HEK293 (cell line): ENCODE results near the gene ITGA2.
A peak's percentile ranks its signal among the peaks of the same experiment; 100 is the strongest.

ENCODE experiments used
- GLI2 ChIP-seq: fragments of 450-650 bp; formaldehyde crosslinking; IDR thresholded peaks from 2 replicates; pipeline ENCODE4; 2017; ENCODE audit warnings: missing biosample characterization, missing genetic modification characterization, low read depth, borderline replicate concordance
- HOXD13 ChIP-seq: sonication (generic); formaldehyde crosslinking; IDR thresholded peaks from 2 replicates; pipeline ENCODE4 v1.8.0; 2022; ENCODE audit warnings: missing genetic modification reagents, borderline replicate concordance
- MZF1 ChIP-seq: fragments of 450-650 bp; formaldehyde crosslinking; IDR thresholded peaks from 2 replicates; pipeline ENCODE4 v1.5.1; 2017; ENCODE audit warnings: missing biosample characterization, missing genetic modification characterization, borderline replicate concordance
- SP7 ChIP-seq: fragments of 450-650 bp; formaldehyde crosslinking; IDR thresholded peaks from 2 replicates; pipeline ENCODE4 v1.5.1; 2016; ENCODE audit warnings: missing biosample characterization, missing genetic modification characterization
- WT1 ChIP-seq: fragments of 450-650 bp; formaldehyde crosslinking; IDR thresholded peaks from 2 replicates; pipeline ENCODE4 v1.5.1; 2016; ENCODE audit warnings: missing biosample characterization, missing genetic modification characterization
- ZEB2 ChIP-seq: fragments of 450-650 bp; formaldehyde crosslinking; IDR thresholded peaks from 2 replicates; pipeline ENCODE4 v1.5.1; 2016; ENCODE audit warnings: missing biosample characterization, missing genetic modification characterization
- ZNF157 ChIP-seq: fragments of 450-650 bp; formaldehyde crosslinking; IDR thresholded peaks from 2 replicates; pipeline ENCODE4 v1.5.1; 2016; ENCODE audit warnings: missing biosample characterization, missing genetic modification characterization
- ZNF302 ChIP-seq: fragments of 450-650 bp; formaldehyde crosslinking; IDR thresholded peaks from 2 replicates; pipeline ENCODE4 v1.5.1; 2016; ENCODE audit warnings: missing biosample characterization, missing genetic modification characterization, low read depth
- ZNF391 ChIP-seq: fragments of 450-650 bp; formaldehyde crosslinking; IDR thresholded peaks from 2 replicates; pipeline ENCODE4 v1.5.1; 2016; ENCODE audit warnings: low read depth, missing biosample characterization, missing genetic modification characterization, borderline replicate concordance
- ZNF416 ChIP-seq: fragments of 450-650 bp; formaldehyde crosslinking; IDR thresholded peaks from 2 replicates; pipeline ENCODE4 v1.5.1; 2016; ENCODE audit warnings: missing biosample characterization, missing genetic modification characterization
- ZNF501 ChIP-seq: fragments of 450-650 bp; formaldehyde crosslinking; IDR thresholded peaks from 2 replicates; pipeline ENCODE4 v1.5.1; 2016; ENCODE audit warnings: missing biosample characterization, missing genetic modification characterization
- ZNF521 ChIP-seq: fragments of 450-650 bp; formaldehyde crosslinking; IDR thresholded peaks from 2 replicates; pipeline ENCODE4 v1.5.1; 2017; ENCODE audit warnings: missing biosample characterization, mild to moderate bottlenecking, missing genetic modification characterization
- ZNF621 ChIP-seq: fragments of 450-650 bp; formaldehyde crosslinking; IDR thresholded peaks from 2 replicates; pipeline ENCODE4 v1.5.1; 2017; ENCODE audit warnings: missing biosample characterization, missing genetic modification characterization
- ZNF658 ChIP-seq: fragments of 450-650 bp; formaldehyde crosslinking; IDR thresholded peaks from 2 replicates; pipeline ENCODE4; 2016; ENCODE audit warnings: missing biosample characterization, missing genetic modification characterization
- ZNF768 ChIP-seq: fragments of 450-650 bp; formaldehyde crosslinking; IDR thresholded peaks from 2 replicates; pipeline ENCODE4 v1.5.1; 2018; ENCODE audit warnings: missing biosample characterization, mild to moderate bottlenecking, missing genetic modification characterization
- ZNF791 ChIP-seq: fragments of 450-650 bp; formaldehyde crosslinking; IDR thresholded peaks from 2 replicates; pipeline ENCODE4 v1.5.1; 2016; ENCODE audit warnings: missing biosample characterization, missing genetic modification characterization
- ZNF830 ChIP-seq: fragments of 450-650 bp; IDR thresholded peaks from 2 replicates; pipeline ENCODE4 v1.5.0; 2018; ENCODE audit warnings: missing biosample characterization, missing genetic modification characterization, low read depth, mild to moderate bottlenecking, moderate library complexity
- TF ChIP-seq, protein P1 (sequence below): fragments of 450-650 bp; formaldehyde crosslinking; IDR thresholded peaks from 2 replicates; pipeline ENCODE4 v1.5.1; 2016; ENCODE audit warnings: missing biosample characterization, missing genetic modification characterization
- TF ChIP-seq, protein P2 (sequence below): fragments of 450-650 bp; formaldehyde crosslinking; IDR thresholded peaks from 2 replicates; pipeline ENCODE4 v1.5.1; 2017; ENCODE audit warnings: missing biosample characterization, missing genetic modification characterization
- TF ChIP-seq, protein P3 (sequence below): fragments of 450-650 bp; formaldehyde crosslinking; IDR thresholded peaks from 2 replicates; pipeline ENCODE4 v1.5.1; 2016; ENCODE audit warnings: missing biosample characterization, missing genetic modification characterization
- TF ChIP-seq, protein P4 (sequence below): fragments of 450-650 bp; formaldehyde crosslinking; IDR thresholded peaks from 2 replicates; pipeline ENCODE4 v1.5.1; 2016; ENCODE audit warnings: missing biosample characterization, missing genetic modification characterization, low read depth
- TF ChIP-seq, protein P5 (sequence below): fragments of 450-650 bp; formaldehyde crosslinking; IDR thresholded peaks from 2 replicates; pipeline ENCODE4 v1.5.1; 2016; ENCODE audit warnings: missing biosample characterization, missing genetic modification characterization, borderline replicate concordance
- TF ChIP-seq, protein P6 (sequence below): IDR thresholded peaks from 2 replicates; pipeline ENCODE4 v1.6.1; 2011; ENCODE audit warnings: mild to moderate bottlenecking, low read depth, low read length, borderline replicate concordance
- TF ChIP-seq, protein P7 (sequence below): fragments of 450-650 bp; formaldehyde crosslinking; IDR thresholded peaks from 2 replicates; pipeline ENCODE4 v1.5.1; 2016; ENCODE audit warnings: missing biosample characterization, missing genetic modification characterization
- TF ChIP-seq, protein P8 (sequence below): fragments of 450-650 bp; formaldehyde crosslinking; IDR thresholded peaks from 2 replicates; pipeline ENCODE4 v1.5.1; 2016; ENCODE audit warnings: missing biosample characterization, missing genetic modification characterization

The ITGA2 gene

DNA sequence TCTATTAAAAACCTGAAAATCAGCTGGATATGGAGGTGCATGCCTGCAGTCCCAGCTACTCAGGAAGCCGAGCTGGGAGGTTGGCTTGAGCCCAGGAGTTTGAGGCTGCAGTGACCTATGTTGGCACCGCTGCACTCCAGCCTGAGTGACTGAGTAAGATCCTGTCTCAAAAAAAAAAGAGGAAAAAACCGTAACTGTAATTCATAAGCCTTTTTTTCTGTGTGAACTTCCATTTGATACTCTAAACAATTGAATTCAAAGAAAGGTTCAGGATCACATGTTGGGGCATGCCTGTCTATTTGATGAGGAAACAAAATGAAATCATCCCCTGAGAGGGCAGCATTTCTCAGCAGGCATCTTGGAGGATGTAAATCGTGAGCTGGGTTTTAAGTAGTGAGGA, 38.8 kb downstream of the ITGA2 start (continued):
- TF ChIP-seq, protein P1, sequence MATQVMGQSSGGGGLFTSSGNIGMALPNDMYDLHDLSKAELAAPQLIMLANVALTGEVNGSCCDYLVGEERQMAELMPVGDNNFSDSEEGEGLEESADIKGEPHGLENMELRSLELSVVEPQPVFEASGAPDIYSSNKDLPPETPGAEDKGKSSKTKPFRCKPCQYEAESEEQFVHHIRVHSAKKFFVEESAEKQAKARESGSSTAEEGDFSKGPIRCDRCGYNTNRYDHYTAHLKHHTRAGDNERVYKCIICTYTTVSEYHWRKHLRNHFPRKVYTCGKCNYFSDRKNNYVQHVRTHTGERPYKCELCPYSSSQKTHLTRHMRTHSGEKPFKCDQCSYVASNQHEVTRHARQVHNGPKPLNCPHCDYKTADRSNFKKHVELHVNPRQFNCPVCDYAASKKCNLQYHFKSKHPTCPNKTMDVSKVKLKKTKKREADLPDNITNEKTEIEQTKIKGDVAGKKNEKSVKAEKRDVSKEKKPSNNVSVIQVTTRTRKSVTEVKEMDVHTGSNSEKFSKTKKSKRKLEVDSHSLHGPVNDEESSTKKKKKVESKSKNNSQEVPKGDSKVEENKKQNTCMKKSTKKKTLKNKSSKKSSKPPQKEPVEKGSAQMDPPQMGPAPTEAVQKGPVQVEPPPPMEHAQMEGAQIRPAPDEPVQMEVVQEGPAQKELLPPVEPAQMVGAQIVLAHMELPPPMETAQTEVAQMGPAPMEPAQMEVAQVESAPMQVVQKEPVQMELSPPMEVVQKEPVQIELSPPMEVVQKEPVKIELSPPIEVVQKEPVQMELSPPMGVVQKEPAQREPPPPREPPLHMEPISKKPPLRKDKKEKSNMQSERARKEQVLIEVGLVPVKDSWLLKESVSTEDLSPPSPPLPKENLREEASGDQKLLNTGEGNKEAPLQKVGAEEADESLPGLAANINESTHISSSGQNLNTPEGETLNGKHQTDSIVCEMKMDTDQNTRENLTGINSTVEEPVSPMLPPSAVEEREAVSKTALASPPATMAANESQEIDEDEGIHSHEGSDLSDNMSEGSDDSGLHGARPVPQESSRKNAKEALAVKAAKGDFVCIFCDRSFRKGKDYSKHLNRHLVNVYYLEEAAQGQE: no peak
- TF ChIP-seq WT1 (tag by site-specific recombination) (no peak), ZNF416 (no peak), ZNF658 (tag by site-specific recombination) (no peak), ZNF830 (tag by site-specific recombination) (no peak), ZNF768 (tag by site-specific recombination) (no peak), GLI2 (tag by site-specific recombination) (no peak), SP7 (tag by site-specific recombination) (peak; percentile 65), ZNF157 (tag by site-specific recombination) (no peak), ZNF791 (no peak), ZNF621 (tag by site-specific recombination) (no peak), ZNF302 (tag by site-specific recombination) (no peak), MZF1 (no peak), ZEB2 (tag by site-specific recombination) (peak; percentile 59; the same call in 1 of the 2 replicates), ZNF391 (no peak), ZNF521 (tag by site-specific recombination) (no peak), HOXD13 (CRISPR knock-in tag) (no peak), ZNF501 (no peak)
- TF ChIP-seq, protein P2, sequence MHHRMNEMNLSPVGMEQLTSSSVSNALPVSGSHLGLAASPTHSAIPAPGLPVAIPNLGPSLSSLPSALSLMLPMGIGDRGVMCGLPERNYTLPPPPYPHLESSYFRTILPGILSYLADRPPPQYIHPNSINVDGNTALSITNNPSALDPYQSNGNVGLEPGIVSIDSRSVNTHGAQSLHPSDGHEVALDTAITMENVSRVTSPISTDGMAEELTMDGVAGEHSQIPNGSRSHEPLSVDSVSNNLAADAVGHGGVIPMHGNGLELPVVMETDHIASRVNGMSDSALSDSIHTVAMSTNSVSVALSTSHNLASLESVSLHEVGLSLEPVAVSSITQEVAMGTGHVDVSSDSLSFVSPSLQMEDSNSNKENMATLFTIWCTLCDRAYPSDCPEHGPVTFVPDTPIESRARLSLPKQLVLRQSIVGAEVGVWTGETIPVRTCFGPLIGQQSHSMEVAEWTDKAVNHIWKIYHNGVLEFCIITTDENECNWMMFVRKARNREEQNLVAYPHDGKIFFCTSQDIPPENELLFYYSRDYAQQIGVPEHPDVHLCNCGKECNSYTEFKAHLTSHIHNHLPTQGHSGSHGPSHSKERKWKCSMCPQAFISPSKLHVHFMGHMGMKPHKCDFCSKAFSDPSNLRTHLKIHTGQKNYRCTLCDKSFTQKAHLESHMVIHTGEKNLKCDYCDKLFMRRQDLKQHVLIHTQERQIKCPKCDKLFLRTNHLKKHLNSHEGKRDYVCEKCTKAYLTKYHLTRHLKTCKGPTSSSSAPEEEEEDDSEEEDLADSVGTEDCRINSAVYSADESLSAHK (tag by site-specific recombination): no peak
- TF ChIP-seq, protein P3, sequence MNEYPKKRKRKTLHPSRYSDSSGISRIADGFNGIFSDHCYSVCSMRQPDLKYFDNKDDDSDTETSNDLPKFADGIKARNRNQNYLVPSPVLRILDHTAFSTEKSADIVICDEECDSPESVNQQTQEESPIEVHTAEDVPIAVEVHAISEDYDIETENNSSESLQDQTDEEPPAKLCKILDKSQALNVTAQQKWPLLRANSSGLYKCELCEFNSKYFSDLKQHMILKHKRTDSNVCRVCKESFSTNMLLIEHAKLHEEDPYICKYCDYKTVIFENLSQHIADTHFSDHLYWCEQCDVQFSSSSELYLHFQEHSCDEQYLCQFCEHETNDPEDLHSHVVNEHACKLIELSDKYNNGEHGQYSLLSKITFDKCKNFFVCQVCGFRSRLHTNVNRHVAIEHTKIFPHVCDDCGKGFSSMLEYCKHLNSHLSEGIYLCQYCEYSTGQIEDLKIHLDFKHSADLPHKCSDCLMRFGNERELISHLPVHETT (tag by site-specific recombination): no peak
- TF ChIP-seq, protein P4, sequence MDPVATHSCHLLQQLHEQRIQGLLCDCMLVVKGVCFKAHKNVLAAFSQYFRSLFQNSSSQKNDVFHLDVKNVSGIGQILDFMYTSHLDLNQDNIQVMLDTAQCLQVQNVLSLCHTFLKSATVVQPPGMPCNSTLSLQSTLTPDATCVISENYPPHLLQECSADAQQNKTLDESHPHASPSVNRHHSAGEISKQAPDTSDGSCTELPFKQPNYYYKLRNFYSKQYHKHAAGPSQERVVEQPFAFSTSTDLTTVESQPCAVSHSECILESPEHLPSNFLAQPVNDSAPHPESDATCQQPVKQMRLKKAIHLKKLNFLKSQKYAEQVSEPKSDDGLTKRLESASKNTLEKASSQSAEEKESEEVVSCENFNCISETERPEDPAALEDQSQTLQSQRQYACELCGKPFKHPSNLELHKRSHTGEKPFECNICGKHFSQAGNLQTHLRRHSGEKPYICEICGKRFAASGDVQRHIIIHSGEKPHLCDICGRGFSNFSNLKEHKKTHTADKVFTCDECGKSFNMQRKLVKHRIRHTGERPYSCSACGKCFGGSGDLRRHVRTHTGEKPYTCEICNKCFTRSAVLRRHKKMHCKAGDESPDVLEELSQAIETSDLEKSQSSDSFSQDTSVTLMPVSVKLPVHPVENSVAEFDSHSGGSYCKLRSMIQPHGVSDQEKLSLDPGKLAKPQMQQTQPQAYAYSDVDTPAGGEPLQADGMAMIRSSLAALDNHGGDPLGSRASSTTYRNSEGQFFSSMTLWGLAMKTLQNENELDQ (tag by site-specific recombination): no peak
- TF ChIP-seq, protein P5, sequence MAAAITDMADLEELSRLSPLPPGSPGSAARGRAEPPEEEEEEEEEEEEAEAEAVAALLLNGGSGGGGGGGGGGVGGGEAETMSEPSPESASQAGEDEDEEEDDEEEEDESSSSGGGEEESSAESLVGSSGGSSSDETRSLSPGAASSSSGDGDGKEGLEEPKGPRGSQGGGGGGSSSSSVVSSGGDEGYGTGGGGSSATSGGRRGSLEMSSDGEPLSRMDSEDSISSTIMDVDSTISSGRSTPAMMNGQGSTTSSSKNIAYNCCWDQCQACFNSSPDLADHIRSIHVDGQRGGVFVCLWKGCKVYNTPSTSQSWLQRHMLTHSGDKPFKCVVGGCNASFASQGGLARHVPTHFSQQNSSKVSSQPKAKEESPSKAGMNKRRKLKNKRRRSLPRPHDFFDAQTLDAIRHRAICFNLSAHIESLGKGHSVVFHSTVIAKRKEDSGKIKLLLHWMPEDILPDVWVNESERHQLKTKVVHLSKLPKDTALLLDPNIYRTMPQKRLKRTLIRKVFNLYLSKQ: no peak
- TF ChIP-seq, protein P6, sequence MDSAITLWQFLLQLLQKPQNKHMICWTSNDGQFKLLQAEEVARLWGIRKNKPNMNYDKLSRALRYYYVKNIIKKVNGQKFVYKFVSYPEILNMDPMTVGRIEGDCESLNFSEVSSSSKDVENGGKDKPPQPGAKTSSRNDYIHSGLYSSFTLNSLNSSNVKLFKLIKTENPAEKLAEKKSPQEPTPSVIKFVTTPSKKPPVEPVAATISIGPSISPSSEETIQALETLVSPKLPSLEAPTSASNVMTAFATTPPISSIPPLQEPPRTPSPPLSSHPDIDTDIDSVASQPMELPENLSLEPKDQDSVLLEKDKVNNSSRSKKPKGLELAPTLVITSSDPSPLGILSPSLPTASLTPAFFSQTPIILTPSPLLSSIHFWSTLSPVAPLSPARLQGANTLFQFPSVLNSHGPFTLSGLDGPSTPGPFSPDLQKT: no peak
- TF ChIP-seq, protein P7, sequence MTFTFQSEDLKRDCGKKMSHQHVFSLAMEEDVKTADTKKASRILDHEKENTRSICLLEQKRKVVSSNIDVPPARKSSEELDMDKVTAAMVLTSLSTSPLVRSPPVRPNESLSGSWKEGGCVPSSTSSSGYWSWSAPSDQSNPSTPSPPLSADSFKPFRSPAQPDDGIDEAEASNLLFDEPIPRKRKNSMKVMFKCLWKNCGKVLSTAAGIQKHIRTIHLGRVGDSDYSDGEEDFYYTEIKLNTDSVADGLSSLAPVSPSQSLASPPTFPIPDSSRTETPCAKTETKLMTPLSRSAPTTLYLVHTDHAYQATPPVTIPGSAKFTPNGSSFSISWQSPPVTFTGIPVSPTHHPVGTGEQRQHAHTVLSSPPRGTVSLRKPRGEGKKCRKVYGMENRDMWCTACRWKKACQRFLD (tag by site-specific recombination): no peak
- TF ChIP-seq, protein P8, sequence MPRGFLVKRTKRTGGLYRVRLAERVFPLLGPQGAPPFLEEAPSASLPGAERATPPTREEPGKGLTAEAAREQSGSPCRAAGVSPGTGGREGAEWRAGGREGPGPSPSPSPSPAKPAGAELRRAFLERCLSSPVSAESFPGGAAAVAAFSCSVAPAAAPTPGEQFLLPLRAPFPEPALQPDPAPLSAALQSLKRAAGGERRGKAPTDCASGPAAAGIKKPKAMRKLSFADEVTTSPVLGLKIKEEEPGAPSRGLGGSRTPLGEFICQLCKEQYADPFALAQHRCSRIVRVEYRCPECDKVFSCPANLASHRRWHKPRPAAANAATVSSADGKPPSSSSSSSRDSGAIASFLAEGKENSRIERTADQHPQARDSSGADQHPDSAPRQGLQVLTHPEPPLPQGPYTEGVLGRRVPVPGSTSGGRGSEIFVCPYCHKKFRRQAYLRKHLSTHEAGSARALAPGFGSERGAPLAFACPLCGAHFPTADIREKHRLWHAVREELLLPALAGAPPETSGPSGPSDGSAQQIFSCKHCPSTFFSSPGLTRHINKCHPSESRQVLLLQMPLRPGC (tag by site-specific recombination): peak; percentile 28; the same call in 1 of the 2 replicates
